GM03348 (cell line): ENCODE data around the gene GHRH.
A peak's percentile ranks its signal among the peaks of the same experiment; 100 is the strongest.

ENCODE experiments used
- DNase-seq: peaks from one replicate; pipeline ENCODE4 v3.0.0; 2012; ENCODE audit warnings: low spot score

The GHRH gene

GRCh38 chr20:37290158-37290810, 28.7 kb upstream of the GHRH start:
- no peak for DNase-seq

DNA sequence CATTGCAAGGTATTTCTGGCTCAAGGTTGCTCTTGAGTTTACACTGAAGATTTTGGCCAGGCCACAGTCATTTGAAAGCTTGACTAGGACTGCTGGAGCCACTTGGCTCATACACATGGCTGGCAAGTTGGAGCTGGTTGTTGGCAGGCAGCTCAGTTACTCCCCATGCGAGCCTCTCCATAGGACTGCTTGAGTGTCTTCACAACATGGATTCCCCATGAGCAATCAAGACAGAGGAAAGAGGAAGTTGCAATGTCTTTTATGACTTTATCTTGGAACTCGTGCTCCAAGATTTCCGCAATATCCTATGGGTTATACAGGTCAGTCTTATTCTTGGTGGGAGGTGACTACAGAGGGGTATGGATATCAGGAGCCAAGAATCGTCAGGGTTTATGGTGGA, 26.5 kb upstream of the GHRH start:
- no peak for DNase-seq

- DNase-seq = no peak
These were observed 24.2 kb upstream of the GHRH start for GRCh38 chr20:37285664-37286374.

DNA sequence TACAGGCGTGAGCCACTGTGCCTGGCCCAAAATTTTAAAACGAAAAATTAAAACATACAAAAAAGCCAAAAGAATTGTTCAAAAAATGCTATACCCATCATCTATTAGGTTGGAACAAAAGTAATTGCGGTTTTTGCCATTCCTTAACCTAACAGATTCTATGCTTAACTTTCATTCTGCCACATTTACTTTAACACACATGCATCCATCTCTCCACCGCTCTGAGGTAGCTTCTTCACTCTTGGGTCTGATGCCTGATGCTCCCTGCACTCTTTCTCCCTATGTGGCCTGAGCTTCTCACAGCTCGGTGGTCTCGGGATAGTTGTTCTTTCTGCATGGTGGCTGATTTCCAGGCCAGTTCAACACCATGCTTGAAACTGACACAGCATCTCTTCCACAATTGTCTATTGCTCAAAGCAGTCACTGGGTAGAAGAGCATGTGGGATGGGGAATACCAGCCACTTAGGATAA, 23.1 kb upstream of the GHRH start:
- no peak for DNase-seq

DNA sequence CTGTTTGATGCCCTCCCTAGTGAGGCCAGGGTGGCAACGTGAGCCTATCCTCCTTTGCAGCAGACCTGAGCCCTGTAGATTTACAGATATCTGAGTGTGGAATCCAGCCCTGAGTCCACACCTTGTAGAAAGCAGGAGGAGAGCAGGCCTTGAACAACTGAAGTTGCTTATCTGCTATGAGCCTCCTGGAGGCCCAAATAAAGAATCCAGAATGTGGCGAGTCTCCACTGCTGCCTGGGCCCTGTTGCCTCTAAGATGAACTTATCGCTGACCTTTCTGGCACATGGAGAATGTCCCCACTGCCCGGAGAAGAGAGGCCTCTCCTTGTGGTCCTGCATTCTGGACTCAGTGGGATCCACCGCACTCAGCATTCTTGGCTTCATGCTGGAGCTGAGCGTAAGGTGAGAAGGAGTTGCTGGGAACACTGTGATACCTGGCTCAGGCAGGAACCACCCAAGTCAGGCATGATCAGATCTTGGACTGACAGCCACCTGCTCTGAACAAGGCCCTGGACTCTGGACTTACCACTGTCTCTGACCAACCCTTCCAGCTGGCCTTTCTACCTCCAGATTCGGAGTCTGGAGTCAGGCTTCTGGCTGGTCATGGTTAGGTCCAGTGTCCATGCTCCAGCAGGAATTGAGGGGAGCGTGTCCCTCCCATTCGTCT, 22.0 kb upstream of the GHRH start:
- no peak for DNase-seq

GRCh38 chr20:37282556-37282955, 20.9 kb upstream of the GHRH start:
- peak; percentile 86 for DNase-seq

DNA sequence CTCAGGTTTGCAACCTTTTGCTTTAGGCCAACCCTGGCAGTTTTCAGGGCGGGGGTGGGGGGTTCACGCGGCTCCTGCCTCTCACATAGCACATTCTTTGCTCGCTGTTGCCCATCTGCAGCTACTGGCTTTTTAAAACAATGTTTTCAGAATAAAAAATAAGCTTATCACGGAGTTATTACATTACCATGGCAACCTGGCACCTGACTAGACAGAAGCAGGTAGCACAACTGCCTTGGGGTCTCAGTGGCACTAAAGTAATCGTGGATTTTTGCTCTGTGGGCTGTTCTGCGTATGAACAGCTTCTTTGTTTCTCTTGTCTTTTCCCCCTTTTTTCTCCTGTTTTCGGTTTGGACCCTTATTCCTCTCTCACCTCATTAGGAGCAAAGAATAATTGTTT, 18.8 kb upstream of the GHRH start:
- DNase-seq = no peak

- no peak for DNase-seq
These were observed 18.2 kb upstream of the GHRH start for GRCh38 chr20:37279820-37280219.

DNA sequence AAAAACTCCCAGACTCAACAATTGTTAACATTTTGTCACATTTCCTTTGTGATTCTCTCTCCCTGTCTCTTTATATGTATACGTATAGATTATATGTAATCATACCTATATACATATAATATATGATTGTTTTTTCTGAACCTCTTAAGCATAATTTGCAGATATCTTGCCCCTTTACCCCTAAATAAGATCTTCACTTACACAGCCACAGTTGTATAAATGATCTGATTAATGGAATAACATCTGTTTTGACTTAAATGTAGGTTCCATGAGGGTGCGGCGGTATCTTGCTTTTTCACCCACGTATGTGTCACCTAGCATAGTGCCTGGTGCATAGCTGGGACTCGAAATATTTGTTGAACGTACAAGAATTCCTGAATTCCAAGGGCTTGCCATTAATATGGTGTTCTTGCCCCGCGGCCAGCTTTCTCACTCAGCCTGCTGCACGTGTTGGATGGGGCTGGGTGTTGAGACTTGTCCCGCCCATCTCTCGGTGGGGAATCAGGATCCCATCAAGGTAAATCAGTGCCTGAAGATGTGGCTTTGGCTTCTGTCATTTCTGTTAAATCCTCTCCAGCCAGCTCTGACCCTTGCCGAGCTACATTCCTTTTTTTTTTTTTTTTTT, 17.5 kb upstream of the GHRH start:
- DNase-seq = peak; percentile 29

DNA sequence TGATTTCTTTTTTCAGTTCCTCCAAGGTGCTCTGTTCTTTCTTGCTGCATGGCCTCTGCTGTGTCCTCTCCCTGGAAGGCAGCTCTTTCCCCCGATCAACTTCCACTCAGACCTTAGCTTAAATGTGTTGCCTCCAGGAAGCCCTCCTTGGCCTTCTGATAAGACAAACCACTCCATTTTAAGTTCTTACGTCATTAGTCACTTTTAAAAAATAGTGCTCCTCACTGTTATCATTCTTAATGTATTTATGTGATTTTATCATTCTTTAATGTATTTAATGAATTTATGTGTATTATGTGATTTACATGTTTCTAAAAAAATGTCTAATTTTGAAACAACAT, 15.6 kb upstream of the GHRH start:
- no peak for DNase-seq

- DNase-seq = peak; percentile 74
These were observed 15.1 kb upstream of the GHRH start for GRCh38 chr20:37276494-37277252.

DNA sequence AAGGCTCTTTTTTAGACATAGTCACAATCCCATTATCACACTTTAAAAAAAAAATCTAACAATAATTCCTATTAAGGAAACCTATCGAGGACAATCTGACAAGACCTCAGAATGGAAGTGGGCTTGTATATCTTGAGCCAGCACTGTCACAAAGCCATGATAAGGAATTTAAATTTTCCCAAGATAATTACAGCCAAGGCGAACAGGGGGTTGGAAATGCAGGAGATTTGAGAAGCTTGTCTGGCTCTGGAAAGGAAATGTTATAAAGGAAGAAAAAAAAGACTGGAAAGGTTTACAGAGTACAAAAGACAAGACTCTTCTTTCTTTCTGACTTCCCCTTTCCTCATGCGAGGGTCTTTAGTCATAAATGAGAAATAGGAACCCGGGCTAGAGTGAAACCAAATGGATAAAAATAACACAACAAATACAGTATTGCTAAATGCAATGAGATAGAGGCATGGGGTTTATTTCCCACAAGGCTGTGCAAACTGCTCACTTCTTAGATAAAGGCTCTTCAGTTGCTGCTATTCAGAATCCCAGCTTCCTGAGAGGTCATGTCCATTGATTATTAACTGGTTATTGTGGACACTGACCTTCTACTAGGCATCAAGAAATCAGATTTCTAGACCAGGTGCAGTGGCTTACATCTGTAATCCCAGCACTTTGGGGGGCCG, 13.4 kb upstream of the GHRH start:
- DNase-seq = no peak

GRCh38 chr20:37273988-37274387, 12.4 kb upstream of the GHRH start:
- no peak for DNase-seq

DNA sequence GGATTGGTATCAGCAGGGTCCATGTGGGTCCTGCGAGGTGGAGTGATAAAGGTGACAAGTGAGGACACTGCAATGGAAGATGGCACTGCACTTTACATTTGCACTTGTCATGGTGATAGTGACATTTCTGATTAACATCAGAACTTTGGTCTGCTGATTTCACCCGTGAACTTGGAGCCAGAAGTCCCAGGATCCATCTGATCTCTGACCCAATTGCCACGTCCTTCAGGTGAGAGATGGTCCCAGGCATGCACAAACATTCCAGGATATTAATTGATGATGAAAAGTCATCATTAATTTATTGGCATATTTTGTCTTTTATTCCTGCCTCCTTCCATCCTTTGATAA, 9.8 kb upstream of the GHRH start:
- DNase-seq = no peak

- no peak for DNase-seq
These were observed 9.2 kb upstream of the GHRH start for GRCh38 chr20:37270576-37271420.

DNA sequence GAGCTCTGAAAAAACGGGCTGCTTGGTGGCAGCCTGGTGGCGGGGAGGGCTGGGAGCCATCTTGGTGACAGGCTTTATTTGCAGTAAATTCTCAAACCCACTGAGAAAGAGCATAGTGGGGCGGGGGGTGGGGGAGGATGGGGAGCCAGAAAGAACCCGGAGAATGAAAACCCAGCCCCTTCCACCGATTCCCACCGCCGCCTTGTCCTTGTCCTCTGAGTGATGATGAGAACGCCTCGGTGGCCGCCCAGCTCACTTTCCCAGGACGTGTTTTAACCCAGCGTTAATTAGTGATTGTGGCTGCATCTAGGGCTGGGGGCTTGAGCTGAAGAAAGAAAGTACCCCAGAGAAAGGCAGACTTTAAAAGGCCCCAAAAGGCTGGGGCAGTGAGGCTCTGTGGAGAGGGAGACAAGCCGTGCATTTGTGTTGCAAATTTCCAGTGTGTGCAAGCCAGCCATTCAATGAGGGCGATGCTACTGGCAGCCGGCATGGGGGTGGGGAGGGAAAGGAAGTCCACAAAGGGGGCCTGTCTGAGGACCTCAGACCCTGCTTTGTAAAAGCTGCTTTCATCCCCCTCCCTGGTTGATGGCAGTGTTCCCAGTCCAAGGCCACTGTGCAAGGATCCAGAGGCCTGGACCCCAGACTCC, 6.2 kb upstream of the GHRH start:
- DNase-seq = no peak

DNA sequence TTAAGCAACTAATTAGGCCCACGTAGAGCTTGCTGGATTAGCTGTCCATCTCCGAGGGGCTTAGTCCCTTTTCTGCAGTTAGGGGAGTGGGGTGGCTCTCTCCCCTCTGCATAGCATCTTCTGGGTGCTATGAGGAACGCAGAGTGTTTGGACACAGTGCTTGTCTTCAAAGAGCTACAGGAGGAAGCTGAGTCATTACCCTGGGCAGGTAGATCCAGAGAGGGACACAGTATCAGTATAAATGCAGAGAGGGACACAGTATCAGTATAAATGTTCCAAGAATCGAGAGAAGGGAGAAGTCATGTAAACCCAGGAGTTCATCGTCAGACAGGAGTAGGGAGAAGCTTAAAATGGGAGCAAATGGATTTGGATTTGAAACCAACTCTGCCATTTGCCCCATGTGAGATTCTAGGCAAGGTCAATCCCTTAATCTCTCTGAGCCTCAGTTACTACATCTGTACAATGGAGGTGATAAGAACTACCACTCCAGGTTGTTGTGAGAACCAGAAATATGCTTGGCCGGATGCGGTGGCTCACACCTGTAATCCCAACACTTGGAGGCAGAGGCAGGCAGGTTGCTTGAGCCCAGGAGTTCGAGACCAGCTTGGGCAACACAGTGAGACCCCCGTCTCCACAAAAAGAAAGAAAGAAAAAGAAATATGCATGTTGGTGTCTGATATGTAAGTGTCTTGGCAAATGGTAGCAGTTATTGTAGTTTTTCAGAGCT, 5.5 kb upstream of the GHRH start:
- no peak for DNase-seq

- DNase-seq = no peak
These were observed 3.5 kb upstream of the GHRH start for GRCh38 chr20:37265152-37265551.

DNA sequence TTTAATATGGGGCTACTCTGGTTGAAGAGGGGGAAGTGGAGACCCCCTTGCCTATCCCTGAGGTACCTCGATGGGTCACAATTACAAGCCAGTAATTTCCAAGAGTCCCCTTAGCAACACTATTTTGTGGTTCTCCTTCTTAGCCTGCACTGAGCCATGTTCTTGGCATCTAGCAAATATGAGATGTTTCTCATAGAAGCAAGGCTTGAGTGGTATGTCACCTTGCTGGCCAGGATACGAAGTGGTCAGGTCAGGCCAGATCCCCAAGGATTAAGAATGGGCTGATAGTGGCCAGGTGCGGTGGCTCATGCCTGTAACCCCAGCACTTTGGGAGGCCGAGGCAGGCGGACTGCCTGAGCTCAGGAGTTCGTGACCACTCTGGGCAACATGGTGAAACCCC, 2.1 kb upstream of the GHRH start:
- no peak for DNase-seq

GRCh38 chr20:37262505-37262904, 891 bp upstream of the GHRH start:
- no peak for DNase-seq
